Effector memory CD4-positive, alpha-beta T cell (primary cell): ENCODE measurements around the gene CRYBG1.

Experiments used
- DNase-seq, 3 donors: peaks; one replicate each; pipeline ENCODE4 v3.0.0-alpha.2; 2020
- H3K27ac ChIP-seq: 2 replicates; pipeline ENCODE4 v1.7.0; 2013; ENCODE audit warnings: mild to moderate bottlenecking, low read length, moderate library complexity; ENCODE audit not compliant: insufficient read depth, poor library complexity, severe bottlenecking
- H3K27me3 ChIP-seq: replicated peaks from 2 replicates; pipeline ENCODE4 v1.7.0; 2013; ENCODE audit warnings: mild to moderate bottlenecking, low read length; ENCODE audit not compliant: insufficient read depth, control insufficient read depth, poor library complexity, severe bottlenecking
- H3K36me3 ChIP-seq: 2 replicates; pipeline ENCODE4 v1.7.0; 2013; ENCODE audit warnings: mild to moderate bottlenecking, low read length, moderate library complexity; ENCODE audit not compliant: control insufficient read depth, insufficient read depth
- H3K4me1 ChIP-seq: 2 replicates; pipeline ENCODE4 v1.7.0; 2013; ENCODE audit warnings: low read length, mild to moderate bottlenecking; ENCODE audit not compliant: control insufficient read depth, insufficient read depth, poor library complexity, severe bottlenecking
- H3K4me3 ChIP-seq: 2 replicates; pipeline ENCODE4 v1.7.0; 2013; ENCODE audit warnings: low read length, low read depth, mild to moderate bottlenecking; ENCODE audit not compliant: insufficient read depth, poor library complexity, severe bottlenecking
- H3K9me3 ChIP-seq: 2 replicates; pipeline ENCODE4 v1.7.0; 2013; ENCODE audit warnings: mild to moderate bottlenecking, low read length, moderate library complexity; ENCODE audit not compliant: control insufficient read depth

CRYBG1 gene

DNA sequence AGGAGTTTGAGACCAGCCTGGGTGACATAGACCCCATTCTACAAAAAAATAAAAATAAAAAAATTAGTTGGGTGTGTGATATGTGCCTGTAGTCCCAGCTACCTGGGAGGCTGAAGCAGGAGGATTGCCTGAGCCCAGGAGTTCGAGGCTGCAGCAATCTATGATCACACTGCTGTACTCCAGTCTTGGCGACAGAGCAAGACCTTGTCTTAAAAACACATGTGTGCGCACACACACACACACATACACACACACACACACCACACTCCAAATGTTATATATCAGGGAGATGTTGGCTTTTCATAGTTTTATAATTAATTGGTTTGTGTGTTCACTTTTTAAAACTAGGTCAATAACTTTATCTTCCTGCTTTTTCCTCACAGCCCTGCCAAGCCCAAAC, 158.2 kb downstream of the CRYBG1 start:
- Histone ChIP-seq H3K4me1 (peaks cover 41% of the 10 kb centered on the region), H3K36me3 (no peaks in the 10 kb centered on the region), H3K27ac (peak overlapping the region; percentile 94), H3K27me3 (no peaks in the 10 kb centered on the region), H3K4me3 (peak overlapping the region; percentile 47), H3K9me3 (no peaks in the 10 kb centered on the region)
- DNase-seq = no peak

DNA sequence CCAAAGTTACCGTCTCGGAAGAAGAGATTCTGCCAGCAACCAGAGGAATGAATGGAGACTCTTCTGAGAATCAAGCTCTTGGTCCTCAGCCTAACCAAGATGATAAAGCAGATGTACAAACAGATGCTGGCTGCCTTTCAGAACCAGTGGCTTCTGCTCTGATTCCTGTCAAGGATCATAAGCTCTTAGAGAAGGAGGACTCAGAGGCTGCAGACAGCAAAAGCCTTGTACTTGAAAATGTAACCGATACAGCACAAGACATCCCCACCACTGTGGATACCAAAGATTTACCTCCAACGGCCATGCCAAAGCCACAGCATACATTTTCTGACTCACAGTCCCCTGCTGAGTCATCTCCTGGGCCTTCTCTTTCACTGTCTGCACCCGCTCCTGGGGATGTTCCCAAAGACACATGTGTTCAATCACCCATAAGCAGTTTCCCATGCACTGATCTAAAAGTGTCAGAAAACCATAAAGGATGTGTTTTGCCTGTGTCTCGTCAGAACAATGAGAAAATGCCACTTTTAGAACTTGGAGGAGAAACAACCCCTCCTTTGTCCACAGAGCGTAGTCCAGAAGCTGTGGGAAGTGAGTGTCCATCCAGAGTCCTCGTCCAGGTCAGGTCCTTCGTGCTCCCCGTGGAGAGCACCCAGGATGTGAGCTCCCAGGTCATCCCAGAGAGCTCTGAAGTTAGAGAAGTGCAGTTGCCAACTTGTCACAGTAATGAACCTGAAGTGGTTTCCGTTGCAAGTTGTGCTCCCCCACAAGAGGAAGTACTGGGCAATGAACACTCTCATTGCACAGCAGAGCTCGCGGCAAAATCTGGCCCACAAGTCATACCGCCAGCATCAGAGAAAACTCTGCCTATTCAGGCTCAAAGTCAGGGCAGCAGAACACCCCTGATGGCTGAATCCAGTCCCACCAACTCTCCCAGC, 159.2 kb downstream of the CRYBG1 start:
- DNase-seq = peak; percentile 65 to 79 (median 75)
- Histone ChIP-seq H3K27ac (peak overlapping the region; percentile 94), H3K4me1 (peaks cover 41% of the 10 kb centered on the region), H3K27me3 (no peaks in the 10 kb centered on the region), H3K36me3 (no peaks in the 10 kb centered on the region), H3K4me3 (peak overlapping the region; percentile 68), H3K9me3 (no peaks in the 10 kb centered on the region)

DNA sequence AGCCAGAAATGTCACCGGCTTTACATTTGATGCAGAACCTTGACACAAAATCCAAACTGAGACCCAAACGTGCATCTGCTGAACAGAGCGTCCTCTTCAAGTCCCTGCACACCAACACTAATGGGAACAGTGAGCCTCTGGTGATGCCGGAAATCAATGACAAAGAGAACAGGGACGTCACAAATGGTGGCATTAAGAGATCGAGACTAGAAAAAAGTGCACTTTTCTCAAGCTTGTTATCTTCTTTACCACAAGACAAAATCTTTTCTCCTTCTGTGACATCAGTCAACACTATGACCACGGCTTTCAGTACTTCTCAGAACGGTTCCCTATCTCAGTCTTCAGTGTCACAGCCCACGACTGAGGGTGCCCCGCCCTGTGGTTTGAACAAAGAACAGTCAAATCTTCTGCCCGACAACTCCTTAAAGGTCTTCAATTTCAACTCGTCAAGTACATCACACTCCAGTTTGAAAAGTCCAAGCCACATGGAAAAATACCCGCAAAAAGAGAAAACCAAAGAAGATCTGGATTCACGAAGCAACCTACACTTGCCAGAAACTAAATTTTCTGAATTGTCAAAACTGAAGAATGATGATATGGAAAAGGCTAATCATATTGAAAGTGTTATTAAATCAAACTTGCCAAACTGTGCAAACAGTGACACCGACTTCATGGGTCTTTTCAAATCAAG, 160.3 kb downstream of the CRYBG1 start:
- Histone ChIP-seq H3K4me1 (peaks cover 40% of the 10 kb centered on the region), H3K4me3 (peak overlapping the region; percentile 68), H3K27me3 (no peaks in the 10 kb centered on the region), H3K36me3 (no peaks in the 10 kb centered on the region), H3K9me3 (no peaks in the 10 kb centered on the region), H3K27ac (peak overlapping the region; percentile 94)
- DNase-seq = peak; percentile 73 to 77 (median 77)

DNA sequence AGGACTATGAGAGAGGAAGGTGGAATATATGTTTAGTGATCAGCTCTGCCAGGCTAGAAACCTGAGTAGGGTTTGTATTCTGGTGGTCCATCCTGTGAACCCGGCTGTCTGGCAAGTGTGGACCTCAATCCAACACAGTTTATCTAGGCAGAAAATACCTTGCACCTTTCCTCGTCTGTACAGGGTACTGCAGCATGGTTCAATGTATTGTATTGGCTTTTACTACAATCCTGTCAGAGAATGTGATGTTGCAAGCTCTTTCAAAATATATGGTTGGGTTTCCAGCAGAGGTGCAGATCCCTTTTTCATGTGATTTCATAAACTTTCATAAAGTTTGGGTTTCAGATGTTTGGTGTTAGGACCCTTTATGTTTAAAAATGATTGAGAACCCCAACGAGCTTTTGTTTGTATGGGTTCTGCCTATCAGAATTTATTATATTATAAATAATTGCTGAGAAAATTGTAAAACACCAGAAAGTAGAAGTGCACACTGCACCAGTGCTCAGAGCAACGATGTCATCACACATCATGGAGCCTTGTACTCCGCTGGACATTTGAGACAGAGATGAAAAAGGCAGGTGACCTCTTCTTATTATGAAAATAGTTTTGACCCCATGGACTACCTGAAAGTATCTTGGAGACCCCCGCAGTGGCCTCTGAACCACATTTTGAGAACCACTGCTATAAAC, 162.2 kb downstream of the CRYBG1 start:
- Histone ChIP-seq H3K4me3 (peak overlapping the region; percentile 68), H3K27ac (peak overlapping the region; percentile 94), H3K4me1 (peaks cover 31% of the 10 kb centered on the region), H3K36me3 (no peaks in the 10 kb centered on the region), H3K27me3 (no peaks in the 10 kb centered on the region), H3K9me3 (no peaks in the 10 kb centered on the region)
- DNase-seq = no peak

DNA sequence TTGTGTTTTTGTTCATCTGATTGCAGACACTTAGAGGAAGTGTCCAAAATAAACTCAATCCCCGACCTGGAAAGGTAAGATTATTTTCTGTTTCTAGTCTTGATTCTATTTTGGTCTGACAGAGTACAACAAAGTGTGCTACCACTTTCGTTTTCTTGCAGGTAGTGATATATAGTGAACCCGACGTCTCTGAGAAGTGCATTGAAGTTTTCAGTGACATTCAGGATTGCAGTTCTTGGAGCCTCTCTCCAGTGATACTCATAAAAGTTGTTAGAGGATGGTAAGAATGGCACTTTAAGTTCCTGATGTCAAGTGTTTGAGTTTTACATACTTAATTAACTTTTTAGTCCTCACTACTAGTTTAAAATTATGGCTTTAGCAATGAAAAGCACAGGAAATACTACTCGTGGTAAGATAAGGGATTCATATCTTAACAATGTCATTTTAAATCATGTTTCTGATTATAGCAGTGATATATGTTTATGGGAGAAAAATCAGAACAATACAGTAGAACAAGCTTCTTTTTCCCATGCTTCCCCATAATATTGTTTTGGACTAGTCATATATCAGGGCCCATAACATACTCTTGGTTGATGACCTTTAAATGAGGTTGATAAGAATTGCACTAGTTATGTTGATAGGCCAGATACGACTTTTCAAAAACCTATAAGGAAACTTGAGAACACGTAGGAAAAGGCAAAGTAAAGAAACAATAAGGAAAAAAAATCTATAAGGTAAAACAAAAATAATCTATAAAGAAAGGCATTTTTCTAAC, 164.8 kb downstream of the CRYBG1 start:
- DNase-seq = no peak
- peak overlapping the region; percentile 68 for H3K4me3 ChIP-seq
- peak overlapping the region; percentile 65 for H3K27ac ChIP-seq
- H3K27me3 ChIP-seq = no peaks in the 10 kb centered on the region
- H3K9me3 ChIP-seq = no peaks in the 10 kb centered on the region
- H3K4me1 ChIP-seq = peaks cover 8% of the 10 kb centered on the region
- peaks cover 16% of the 10 kb centered on the region for H3K36me3 ChIP-seq

DNA sequence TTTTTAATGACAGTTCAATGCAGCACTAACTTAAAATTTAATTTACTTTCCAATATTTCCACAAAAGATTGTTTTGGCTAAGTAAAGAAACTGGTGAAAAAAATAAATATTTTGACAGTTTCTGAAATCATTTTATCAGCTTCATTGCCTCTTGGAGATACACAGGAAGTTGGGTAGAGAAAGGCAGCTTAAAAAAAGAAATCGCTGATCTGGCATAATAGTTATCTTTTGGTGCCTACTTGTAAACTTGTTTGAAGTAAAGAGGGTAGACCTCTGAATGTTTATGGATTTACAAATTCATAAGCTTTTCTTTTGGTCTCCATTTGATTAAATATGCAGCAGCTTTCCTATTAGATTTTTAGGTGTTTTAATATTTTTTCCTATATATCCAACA, 165.4 kb downstream of the CRYBG1 start:
- no peaks in the 10 kb centered on the region for H3K9me3 ChIP-seq
- H3K4me3 ChIP-seq = no peak overlapping the region
- peak overlapping the region; percentile 65 for H3K27ac ChIP-seq
- peaks cover 19% of the 10 kb centered on the region for H3K36me3 ChIP-seq
- peaks cover 8% of the 10 kb centered on the region for H3K4me1 ChIP-seq
- no peak for DNase-seq
- no peaks in the 10 kb centered on the region for H3K27me3 ChIP-seq

DNA sequence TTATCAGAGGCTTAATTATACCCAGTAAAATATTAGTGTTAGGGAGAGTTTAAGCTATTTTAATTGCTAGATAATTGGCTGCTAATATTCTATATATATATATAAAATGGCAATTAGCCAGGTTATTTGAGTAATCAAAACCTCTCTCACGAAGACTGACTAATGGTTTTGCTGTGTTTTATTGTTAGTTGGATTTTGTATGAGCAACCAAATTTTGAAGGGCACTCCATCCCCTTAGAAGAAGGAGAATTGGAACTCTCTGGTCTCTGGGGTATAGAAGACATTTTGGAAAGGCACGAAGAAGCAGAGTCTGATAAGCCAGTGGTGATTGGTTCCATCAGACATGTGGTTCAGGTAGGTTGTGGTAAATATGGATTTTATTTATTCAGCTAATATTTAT, 166.6 kb downstream of the CRYBG1 start:
- H3K36me3 ChIP-seq = peaks cover 29% of the 10 kb centered on the region
- H3K4me1 ChIP-seq = peaks cover 8% of the 10 kb centered on the region
- H3K9me3 ChIP-seq = no peaks in the 10 kb centered on the region
- H3K4me3 ChIP-seq = no peak overlapping the region
- no peak for DNase-seq
- no peaks in the 10 kb centered on the region for H3K27me3 ChIP-seq
- no peak overlapping the region for H3K27ac ChIP-seq

DNA sequence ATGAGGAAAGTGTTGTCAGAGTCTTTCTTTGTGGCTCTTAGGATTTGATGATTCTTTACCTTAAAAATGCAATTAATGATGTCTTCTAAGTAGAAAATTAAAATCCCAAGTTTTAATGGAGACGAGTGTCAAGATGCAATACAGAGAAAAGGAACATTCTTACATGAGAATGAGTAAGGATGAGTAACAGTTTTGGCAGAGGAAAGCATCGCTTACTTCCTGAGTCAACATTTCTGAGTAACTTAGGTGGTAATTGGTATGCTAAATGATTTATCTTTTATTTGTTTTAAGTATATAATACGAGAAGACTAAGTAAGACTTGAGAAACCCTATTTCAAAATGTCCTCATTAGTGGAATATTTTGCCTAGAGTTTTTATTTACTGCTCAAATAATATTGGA, 167.5 kb downstream of the CRYBG1 start:
- Histone ChIP-seq H3K27me3 (no peaks in the 10 kb centered on the region), H3K36me3 (peaks cover 38% of the 10 kb centered on the region), H3K4me1 (peaks cover 8% of the 10 kb centered on the region), H3K9me3 (no peaks in the 10 kb centered on the region), H3K27ac (no peak overlapping the region), H3K4me3 (no peak overlapping the region)
- no peak for DNase-seq

DNA sequence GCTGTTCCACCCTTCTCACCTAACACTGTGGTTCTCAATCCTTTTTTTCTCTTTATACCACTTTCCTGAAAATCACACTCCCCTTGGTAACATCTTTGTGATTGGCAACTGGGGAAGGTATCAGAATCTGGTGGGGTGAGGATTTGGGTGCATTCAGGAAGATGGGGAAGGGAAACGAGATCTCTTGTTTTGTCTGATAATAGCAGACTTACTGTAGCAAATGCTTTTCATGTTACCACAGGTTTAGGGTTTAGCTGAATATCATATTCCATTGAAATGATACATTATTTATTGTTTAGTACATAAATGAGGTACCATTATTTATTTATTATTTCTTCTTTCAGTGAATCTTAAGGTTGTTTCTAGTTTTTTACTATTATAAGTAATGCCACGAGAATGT, 168.0 kb downstream of the CRYBG1 start:
- no peak overlapping the region for H3K27ac ChIP-seq

More for the DNA sequence above, 168.0 kb downstream of the CRYBG1 start:
- peaks cover 8% of the 10 kb centered on the region for H3K4me1 ChIP-seq
- no peak overlapping the region for H3K4me3 ChIP-seq
- H3K36me3 ChIP-seq = peaks cover 43% of the 10 kb centered on the region
- no peak for DNase-seq
- H3K9me3 ChIP-seq = no peaks in the 10 kb centered on the region
- H3K27me3 ChIP-seq = no peaks in the 10 kb centered on the region
